Measurements from ENCODE around the gene MKI67.

MKI67 gene

GRCh38 chr10:128068398-128069285 lies 57.6 kb downstream of the MKI67 start:
- Histone ChIP-seq H3K4me3 (ENCODE audit: low read depth in 1 of 2, low read length in 2 of 2) (no peak overlapping the region), H3K27me3 (ENCODE audit: control insufficient read depth in 1 of 2, insufficient read depth in 2 of 2, low read length in 2 of 2) (no peaks in the 10 kb centered on the region), H3K9me3 (ENCODE audit: control insufficient read depth in 1 of 2, low read length in 2 of 2) (no peaks in the 10 kb centered on the region), H3K4me1 (ENCODE audit: control insufficient read depth in 1 of 2, insufficient read depth in 2 of 2, low read length in 2 of 2) (peaks cover 14 to 25% of the 10 kb centered on the region in 2 donors), H3K9ac (ENCODE audit: low read depth in 1 of 2, low read length in 2 of 2) (no peak overlapping the region), H3K36me3 (ENCODE audit: control insufficient read depth in 1 of 2, insufficient read depth in 2 of 2, low read length in 2 of 2) (peaks cover 54 to 78% of the 10 kb centered on the region in 2 donors), H3K27ac (ENCODE audit: low read depth, low read length) (no peak overlapping the region)

GRCh38 chr10:128067691-128068397 lies 58.4 kb downstream of the MKI67 start:
- H3K27ac ChIP-seq (ENCODE audit: low read depth, low read length) = no peak overlapping the region
- peaks cover 17 to 30% of the 10 kb centered on the region in 2 donors for H3K4me1 ChIP-seq (ENCODE audit: control insufficient read depth in 1 of 2, insufficient read depth in 2 of 2, low read length in 2 of 2)
- no peak overlapping the region for H3K4me3 ChIP-seq (ENCODE audit: low read depth in 1 of 2, low read length in 2 of 2)
- H3K27me3 ChIP-seq (ENCODE audit: control insufficient read depth in 1 of 2, insufficient read depth in 2 of 2, low read length in 2 of 2) = no peaks in the 10 kb centered on the region
- H3K9ac ChIP-seq (ENCODE audit: low read depth in 1 of 2, low read length in 2 of 2) = no peak overlapping the region
- H3K36me3 ChIP-seq (ENCODE audit: control insufficient read depth in 1 of 2, insufficient read depth in 2 of 2, low read length in 2 of 2) = peaks cover 46 to 70% of the 10 kb centered on the region in 2 donors
- H3K9me3 ChIP-seq (ENCODE audit: control insufficient read depth in 1 of 2, low read length in 2 of 2) = no peaks in the 10 kb centered on the region

- Histone ChIP-seq H3K9ac (ENCODE audit: low read depth in 1 of 2, low read length in 2 of 2) (peak overlapping the region in 1 of 2 donors; percentile 5), H3K36me3 (ENCODE audit: control insufficient read depth in 1 of 2, insufficient read depth in 2 of 2, low read length in 2 of 2) (peaks cover 41 to 68% of the 10 kb centered on the region in 2 donors), H3K4me1 (ENCODE audit: control insufficient read depth in 1 of 2, insufficient read depth in 2 of 2, low read length in 2 of 2) (peaks cover 17 to 38% of the 10 kb centered on the region in 2 donors), H3K9me3 (ENCODE audit: control insufficient read depth in 1 of 2, low read length in 2 of 2) (no peaks in the 10 kb centered on the region), H3K27ac (ENCODE audit: low read depth, low read length) (no peak overlapping the region), H3K4me3 (ENCODE audit: low read depth in 1 of 2, low read length in 2 of 2) (no peak overlapping the region), H3K27me3 (ENCODE audit: control insufficient read depth in 1 of 2, insufficient read depth in 2 of 2, low read length in 2 of 2) (no peaks in the 10 kb centered on the region)
These were observed 59.3 kb downstream of the MKI67 start for GRCh38 chr10:128066870-128067382.

- H3K27me3 ChIP-seq (ENCODE audit: control insufficient read depth in 1 of 2, insufficient read depth in 2 of 2, low read length in 2 of 2) = no peaks in the 10 kb centered on the region
- peaks cover 17 to 39% of the 10 kb centered on the region in 2 donors for H3K4me1 ChIP-seq (ENCODE audit: control insufficient read depth in 1 of 2, insufficient read depth in 2 of 2, low read length in 2 of 2)
- H3K9me3 ChIP-seq (ENCODE audit: control insufficient read depth in 1 of 2, low read length in 2 of 2) = no peaks in the 10 kb centered on the region
- H3K27ac ChIP-seq (ENCODE audit: low read depth, low read length) = no peak overlapping the region
- H3K36me3 ChIP-seq (ENCODE audit: control insufficient read depth in 1 of 2, insufficient read depth in 2 of 2, low read length in 2 of 2) = peaks cover 35 to 71% of the 10 kb centered on the region in 2 donors
- H3K9ac ChIP-seq (ENCODE audit: low read depth in 1 of 2, low read length in 2 of 2) = no peak overlapping the region
- no peak overlapping the region for H3K4me3 ChIP-seq (ENCODE audit: low read depth in 1 of 2, low read length in 2 of 2)
These were observed 60.2 kb downstream of the MKI67 start for GRCh38 chr10:128065881-128066534.

- Histone ChIP-seq H3K27me3 (ENCODE audit: control insufficient read depth in 1 of 2, insufficient read depth in 2 of 2, low read length in 2 of 2) (no peaks in the 10 kb centered on the region), H3K27ac (ENCODE audit: low read depth, low read length) (peak overlapping the region; percentile 11), H3K9ac (ENCODE audit: low read depth in 1 of 2, low read length in 2 of 2) (no peak overlapping the region), H3K9me3 (ENCODE audit: control insufficient read depth in 1 of 2, low read length in 2 of 2) (no peaks in the 10 kb centered on the region), H3K36me3 (ENCODE audit: control insufficient read depth in 1 of 2, insufficient read depth in 2 of 2, low read length in 2 of 2) (peaks cover 32 to 71% of the 10 kb centered on the region in 2 donors), H3K4me1 (ENCODE audit: control insufficient read depth in 1 of 2, insufficient read depth in 2 of 2, low read length in 2 of 2) (peaks cover 20 to 39% of the 10 kb centered on the region in 2 donors), H3K4me3 (ENCODE audit: low read depth in 1 of 2, low read length in 2 of 2) (no peak overlapping the region)
These were observed 61.1 kb downstream of the MKI67 start for GRCh38 chr10:128064970-128065580.

GRCh38 chr10:128064108-128064969 lies 61.9 kb downstream of the MKI67 start:
- peak overlapping the region in 1 of 2 donors; percentile 5 for H3K9ac ChIP-seq (ENCODE audit: low read depth in 1 of 2, low read length in 2 of 2)
- peaks cover 33 to 71% of the 10 kb centered on the region in 2 donors for H3K36me3 ChIP-seq (ENCODE audit: control insufficient read depth in 1 of 2, insufficient read depth in 2 of 2, low read length in 2 of 2)

GRCh38 chr10:128063736-128064107 lies 62.5 kb downstream of the MKI67 start:
- peak overlapping the region; percentile 17 for H3K27ac ChIP-seq (ENCODE audit: low read depth, low read length)

More at GRCh38 chr10:128064108-128064969, 61.9 kb downstream of the MKI67 start:
- Histone ChIP-seq H3K27ac (ENCODE audit: low read depth, low read length) (peak overlapping the region; percentile 17), H3K27me3 (ENCODE audit: control insufficient read depth in 1 of 2, insufficient read depth in 2 of 2, low read length in 2 of 2) (no peaks in the 10 kb centered on the region), H3K9me3 (ENCODE audit: control insufficient read depth in 1 of 2, low read length in 2 of 2) (no peaks in the 10 kb centered on the region), H3K4me1 (ENCODE audit: control insufficient read depth in 1 of 2, insufficient read depth in 2 of 2, low read length in 2 of 2) (peaks cover 20 to 39% of the 10 kb centered on the region in 2 donors), H3K4me3 (ENCODE audit: low read depth in 1 of 2, low read length in 2 of 2) (peak overlapping the region in 1 of 2 donors; percentile 50)

GRCh38 chr10:128062881-128063563 lies 63.2 kb downstream of the MKI67 start:
- Histone ChIP-seq H3K27me3 (ENCODE audit: control insufficient read depth in 1 of 2, insufficient read depth in 2 of 2, low read length in 2 of 2) (no peaks in the 10 kb centered on the region), H3K4me3 (ENCODE audit: low read depth in 1 of 2, low read length in 2 of 2) (peak overlapping the region in 1 of 2 donors; percentile 0), H3K9ac (ENCODE audit: low read depth in 1 of 2, low read length in 2 of 2) (no peak overlapping the region), H3K9me3 (ENCODE audit: control insufficient read depth in 1 of 2, low read length in 2 of 2) (no peaks in the 10 kb centered on the region), H3K4me1 (ENCODE audit: control insufficient read depth in 1 of 2, insufficient read depth in 2 of 2, low read length in 2 of 2) (peaks cover 20 to 39% of the 10 kb centered on the region in 2 donors), H3K27ac (ENCODE audit: low read depth, low read length) (no peak overlapping the region), H3K36me3 (ENCODE audit: control insufficient read depth in 1 of 2, insufficient read depth in 2 of 2, low read length in 2 of 2) (peaks cover 28 to 65% of the 10 kb centered on the region in 2 donors)

More at GRCh38 chr10:128063736-128064107, 62.5 kb downstream of the MKI67 start:
- no peaks in the 10 kb centered on the region for H3K27me3 ChIP-seq (ENCODE audit: control insufficient read depth in 1 of 2, insufficient read depth in 2 of 2, low read length in 2 of 2)
- peak overlapping the region in 1 of 2 donors; percentile 50 for H3K4me3 ChIP-seq (ENCODE audit: low read depth in 1 of 2, low read length in 2 of 2)
- H3K36me3 ChIP-seq (ENCODE audit: control insufficient read depth in 1 of 2, insufficient read depth in 2 of 2, low read length in 2 of 2) = peaks cover 33 to 70% of the 10 kb centered on the region in 2 donors
- H3K9me3 ChIP-seq (ENCODE audit: control insufficient read depth in 1 of 2, low read length in 2 of 2) = no peaks in the 10 kb centered on the region
- peaks cover 20 to 39% of the 10 kb centered on the region in 2 donors for H3K4me1 ChIP-seq (ENCODE audit: control insufficient read depth in 1 of 2, insufficient read depth in 2 of 2, low read length in 2 of 2)
- peak overlapping the region in 1 of 2 donors; percentile 38 for H3K9ac ChIP-seq (ENCODE audit: low read depth in 1 of 2, low read length in 2 of 2)
